K562 (cell line): ENCODE results near the gene TMEM209. TPM values are rescaled to one million over a fixed set of nuclear protein-coding genes. Genes with fewer than 3 reads are reported as not detected.

Experiments used
- BDP1 ChIP-seq: IDR thresholded peaks from 3 replicates; pipeline ENCODE4 v1.6.1; 2011; ENCODE audit not compliant: insufficient read length, insufficient read depth
- GTF2B ChIP-seq: IDR thresholded peaks from 2 replicates; pipeline ENCODE4 v1.6.1; 2011; ENCODE audit not compliant: insufficient read length; ENCODE audit errors: extremely low read depth
- HNRNPK ChIP-seq: fragments of 200-400 bp; formaldehyde crosslinking; IDR thresholded peaks from one replicate; pipeline ENCODE4 v1.6.1; 2018; ENCODE audit warnings: mild to moderate bottlenecking, low read depth, low read length; ENCODE audit not compliant: poor library complexity, severe bottlenecking
- KLF1 ChIP-seq: fragments of 450-650 bp; IDR thresholded peaks from 2 replicates; pipeline ENCODE4 v1.6.1; 2016; ENCODE audit warnings: missing genetic modification characterization, missing compliant biosample characterization
- PTTG1 ChIP-seq: fragments of 450-650 bp; IDR thresholded peaks from 2 replicates; pipeline ENCODE4 v1.6.1; 2016; ENCODE audit warnings: low read depth, mild to moderate bottlenecking, missing genetic modification characterization, missing compliant biosample characterization
- RREB1 ChIP-seq: fragments of 250-450 bp; sonication (Bioruptor Pico); IDR thresholded peaks from 2 replicates; pipeline ENCODE4 v1.4.0; 2020
- TRIM28 ChIP-seq: fragments of 450-650 bp; IDR thresholded peaks from 2 replicates; pipeline ENCODE4 v1.6.1; 2017
- ZBTB5 ChIP-seq: fragments of 450-650 bp; IDR thresholded peaks from 2 replicates; pipeline ENCODE4 v1.6.1; 2017; ENCODE audit warnings: antibody characterized with exemption
- ZNF395 ChIP-seq: fragments of 200-800 bp; sonication (Bioruptor generic); IDR thresholded peaks from 2 replicates; pipeline ENCODE4 v1.6.1; 2017; ENCODE audit warnings: missing genetic modification characterization, missing compliant biosample characterization
- polyA plus RNA-seq, 8 experiments: library from polyadenylated mRNA; depleted of rRNA in 4 of 8; stranded (reverse) in 5 of 8; unstranded in 3 of 8; fragments of >200 nt; fragmentation: Nextera tagmentation in 2 of 8; fragmentation: Illumina TruSeq in 1 of 8; extraction: Ambion mirVana in 2 of 8; extraction: Trizol in 1 of 8; gene quantifications; 2 replicates each; pipeline versions ENCODE4 v1.2.1 to v1.2.3, GENCODE V29; 2011 to 2014; ENCODE audit warnings: inconsistent platforms in 1 of 8, missing spikeins in 1 of 8
- total RNA-seq, 7 experiments: library from RNA; depleted of rRNA in 6 of 7; stranded (reverse); fragments of >200 nt in 6 of 7; fragmentation: Illumina TruSeq in 2 of 7; extraction: Trizol in 2 of 7; gene quantifications; 2 replicates each; pipeline versions ENCODE4 v1.2.1 to v1.2.3, GENCODE V29; 2011 to 2021; ENCODE audit warnings: low replicate concordance in 1 of 7
- TF ChIP-seq, protein P1 (sequence below): fragments of 250-450 bp; sonication (Bioruptor Pico); IDR thresholded peaks from 2 replicates; pipeline ENCODE4 v1.4.0; 2020
- TF ChIP-seq, protein P2 (sequence below), 2 experiments: IDR thresholded peaks in 1 of 2; conservative IDR thresholded peaks in 1 of 2; 2 replicates each; pipeline ENCODE4 v1.6.1; 2016; ENCODE audit warnings: low read depth in 2 of 2, mild to moderate bottlenecking in 1 of 2, missing compliant biosample characterization in 1 of 2, missing genetic modification characterization in 1 of 2, moderate library complexity in 1 of 2

The TMEM209 gene
- total and polyA plus RNA-seq, 9 of the 15 experiments (the other 6 are each of a cell fraction or from before 2014, with no cell fraction given): 36.8 to 116 (median 76.6) TPM

GRCh38 chr7:130242198-130243014 lies 37.2 kb upstream of the TMEM209 start (continued):
- no peak; the same call in 1 of the 2 replicates for TF ChIP-seq RREB1
- TF ChIP-seq GTF2B: no peak
- TF ChIP-seq HNRNPK: no peak
- TF ChIP-seq BDP1: no peak
- no peak for TF ChIP-seq PTTG1 (tag)
- no peak for TF ChIP-seq ZNF395 (CRISPR knock-in tag)
- TF ChIP-seq, protein P1, sequence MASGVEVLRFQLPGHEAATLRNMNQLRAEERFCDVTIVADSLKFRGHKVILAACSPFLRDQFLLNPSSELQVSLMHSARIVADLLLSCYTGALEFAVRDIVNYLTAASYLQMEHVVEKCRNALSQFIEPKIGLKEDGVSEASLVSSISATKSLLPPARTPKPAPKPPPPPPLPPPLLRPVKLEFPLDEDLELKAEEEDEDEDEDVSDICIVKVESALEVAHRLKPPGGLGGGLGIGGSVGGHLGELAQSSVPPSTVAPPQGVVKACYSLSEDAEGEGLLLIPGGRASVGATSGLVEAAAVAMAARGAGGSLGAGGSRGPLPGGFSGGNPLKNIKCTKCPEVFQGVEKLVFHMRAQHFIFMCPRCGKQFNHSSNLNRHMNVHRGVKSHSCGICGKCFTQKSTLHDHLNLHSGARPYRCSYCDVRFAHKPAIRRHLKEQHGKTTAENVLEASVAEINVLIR (CRISPR knock-in tag): no peak
- TF ChIP-seq, protein P2, sequence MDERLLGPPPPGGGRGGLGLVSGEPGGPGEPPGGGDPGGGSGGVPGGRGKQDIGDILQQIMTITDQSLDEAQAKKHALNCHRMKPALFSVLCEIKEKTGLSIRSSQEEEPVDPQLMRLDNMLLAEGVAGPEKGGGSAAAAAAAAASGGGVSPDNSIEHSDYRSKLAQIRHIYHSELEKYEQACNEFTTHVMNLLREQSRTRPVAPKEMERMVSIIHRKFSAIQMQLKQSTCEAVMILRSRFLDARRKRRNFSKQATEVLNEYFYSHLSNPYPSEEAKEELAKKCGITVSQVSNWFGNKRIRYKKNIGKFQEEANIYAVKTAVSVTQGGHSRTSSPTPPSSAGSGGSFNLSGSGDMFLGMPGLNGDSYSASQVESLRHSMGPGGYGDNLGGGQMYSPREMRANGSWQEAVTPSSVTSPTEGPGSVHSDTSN (CRISPR knock-in tag; IDR thresholded peaks at IDR 0.05; ENCODE audit: low read depth): no peak
- TF ChIP-seq, protein P2 (tag; conservative IDR thresholded peaks at IDR 0.05; ENCODE audit: low read depth): peak; percentile 69
- no peak for TF ChIP-seq KLF1
- no peak for TF ChIP-seq ZBTB5
- TF ChIP-seq TRIM28: no peak
